ENCODE data around the gene TMEM59. TPM values are rescaled to one million over a fixed set of nuclear protein-coding genes. Genes with fewer than 3 reads are reported as not detected.
"Not testable (repeated sequence)": the region's sequence is repeated elsewhere in the genome, so short reads cannot be mapped to it uniquely, and the experiment has no call there.

TMEM59 gene
- polyA plus RNA-seq, 3 donors = 169 to 925 (median 831) TPM

DNA sequence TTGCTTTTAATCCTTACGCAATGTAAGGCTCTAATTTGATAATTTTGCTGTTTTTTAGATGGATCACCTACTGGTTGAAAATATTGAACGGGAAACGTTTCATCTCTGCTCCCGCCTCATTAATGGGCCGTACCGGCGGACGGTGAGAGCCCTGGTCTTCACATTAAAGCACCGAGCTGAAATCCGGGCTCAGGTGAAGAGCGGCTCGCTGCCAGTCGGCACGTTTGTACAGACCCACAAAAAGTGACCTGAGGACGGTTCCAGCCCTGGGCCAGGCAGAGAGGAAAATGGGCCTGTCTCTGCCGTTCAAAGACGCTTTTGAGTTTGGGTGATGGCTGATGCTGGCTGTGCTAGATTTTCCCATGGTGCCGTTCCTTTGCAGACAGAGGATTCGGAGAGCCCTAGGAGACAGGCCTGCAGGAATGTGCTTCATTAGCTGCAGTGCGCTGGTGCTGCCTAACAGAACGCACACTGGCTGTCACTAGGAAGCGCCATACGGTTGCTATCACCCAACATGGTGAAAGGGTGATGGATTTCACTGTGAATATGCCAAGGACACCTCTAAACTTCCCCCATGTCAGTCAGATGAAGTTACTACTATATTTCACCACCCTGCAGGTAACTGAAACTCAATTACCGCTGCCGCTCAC is 43.3 kb upstream of the TMEM59 start:
- Mint-ChIP-seq H3K27me3 (ENCODE audit: low read depth in 3 of 3) (no peaks in the 10 kb centered on the region), H3K4me1 (peaks cover 37% of the 10 kb centered on the region), H3K9me3 (peaks cover 0 to 5% (median 1%) of the 10 kb centered on the region in 7 donors), H3K27ac (peak overlapping the region; percentile 82 to 92 (median 91)), H3K36me3 (peaks cover 54 to 62% of the 10 kb centered on the region in 2 donors), H3K4me3 (peak overlapping the region; percentile 65 to 88)
- no peaks in the 10 kb centered on the region for H4K20me1 ChIP-seq (ENCODE audit: insufficient read depth, low read length)
- WGBS (ENCODE audit: insufficient coverage) = 24% methylated on average over 20 of the region's 25 CpGs
- no peaks in the 10 kb centered on the region for H3K27me3 ChIP-seq (ENCODE audit: control insufficient read depth in 2 of 2, insufficient read depth in 2 of 2, low read length in 2 of 2)
- peak overlapping the region; percentile 18 to 64 (median 22) for H3K4me3 ChIP-seq (replicated peaks in 1 of 3; ENCODE audit: low read depth in 2 of 3, low read length in 3 of 3)
- intact Hi-C loops (cut with micrococcal nuclease) = no loop called here
- H3K4me1 ChIP-seq (ENCODE audit: control insufficient read depth in 1 of 2, insufficient read depth in 2 of 2, low read length in 2 of 2) = peaks cover 17 to 28% of the 10 kb centered on the region in 2 donors
- TF ChIP-seq, protein P1, sequence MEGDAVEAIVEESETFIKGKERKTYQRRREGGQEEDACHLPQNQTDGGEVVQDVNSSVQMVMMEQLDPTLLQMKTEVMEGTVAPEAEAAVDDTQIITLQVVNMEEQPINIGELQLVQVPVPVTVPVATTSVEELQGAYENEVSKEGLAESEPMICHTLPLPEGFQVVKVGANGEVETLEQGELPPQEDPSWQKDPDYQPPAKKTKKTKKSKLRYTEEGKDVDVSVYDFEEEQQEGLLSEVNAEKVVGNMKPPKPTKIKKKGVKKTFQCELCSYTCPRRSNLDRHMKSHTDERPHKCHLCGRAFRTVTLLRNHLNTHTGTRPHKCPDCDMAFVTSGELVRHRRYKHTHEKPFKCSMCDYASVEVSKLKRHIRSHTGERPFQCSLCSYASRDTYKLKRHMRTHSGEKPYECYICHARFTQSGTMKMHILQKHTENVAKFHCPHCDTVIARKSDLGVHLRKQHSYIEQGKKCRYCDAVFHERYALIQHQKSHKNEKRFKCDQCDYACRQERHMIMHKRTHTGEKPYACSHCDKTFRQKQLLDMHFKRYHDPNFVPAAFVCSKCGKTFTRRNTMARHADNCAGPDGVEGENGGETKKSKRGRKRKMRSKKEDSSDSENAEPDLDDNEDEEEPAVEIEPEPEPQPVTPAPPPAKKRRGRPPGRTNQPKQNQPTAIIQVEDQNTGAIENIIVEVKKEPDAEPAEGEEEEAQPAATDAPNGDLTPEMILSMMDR (IDR thresholded peaks at IDR 0.05) = no peak
- H3K79me2 ChIP-seq (ENCODE audit: insufficient read depth, low read length) = no peaks in the 10 kb centered on the region
- peak overlapping the region; percentile 53 for H3K9ac ChIP-seq (ENCODE audit: insufficient read depth, low read length, poor library complexity, severe bottlenecking)
- DNase-seq = peak in 1 of 3 donors; percentile 2
- H3K4me2 ChIP-seq (replicated peaks; ENCODE audit: extremely low read depth, low read length, poor library complexity, severe bottlenecking) = peak overlapping the region; percentile 70
- H3K9me3 ChIP-seq (replicated peaks in 1 of 2; ENCODE audit: control insufficient read depth in 1 of 2, insufficient read depth in 1 of 2, low read length in 2 of 2) = no peaks in the 10 kb centered on the region
- peak overlapping the region; percentile 90 for H2AFZ ChIP-seq (ENCODE audit: insufficient read depth, low read depth, low read length, poor library complexity, severe bottlenecking)
- H3K27ac ChIP-seq (ENCODE audit: low read depth in 1 of 2, low read length in 2 of 2) = peak overlapping the region; percentile 41 to 83
- peaks cover 0 to 14% of the 10 kb centered on the region in 2 donors for H3K36me3 ChIP-seq (replicated peaks in 1 of 2; ENCODE audit: control insufficient read depth in 1 of 2, insufficient read depth in 2 of 2, low read length in 2 of 2)

DNA sequence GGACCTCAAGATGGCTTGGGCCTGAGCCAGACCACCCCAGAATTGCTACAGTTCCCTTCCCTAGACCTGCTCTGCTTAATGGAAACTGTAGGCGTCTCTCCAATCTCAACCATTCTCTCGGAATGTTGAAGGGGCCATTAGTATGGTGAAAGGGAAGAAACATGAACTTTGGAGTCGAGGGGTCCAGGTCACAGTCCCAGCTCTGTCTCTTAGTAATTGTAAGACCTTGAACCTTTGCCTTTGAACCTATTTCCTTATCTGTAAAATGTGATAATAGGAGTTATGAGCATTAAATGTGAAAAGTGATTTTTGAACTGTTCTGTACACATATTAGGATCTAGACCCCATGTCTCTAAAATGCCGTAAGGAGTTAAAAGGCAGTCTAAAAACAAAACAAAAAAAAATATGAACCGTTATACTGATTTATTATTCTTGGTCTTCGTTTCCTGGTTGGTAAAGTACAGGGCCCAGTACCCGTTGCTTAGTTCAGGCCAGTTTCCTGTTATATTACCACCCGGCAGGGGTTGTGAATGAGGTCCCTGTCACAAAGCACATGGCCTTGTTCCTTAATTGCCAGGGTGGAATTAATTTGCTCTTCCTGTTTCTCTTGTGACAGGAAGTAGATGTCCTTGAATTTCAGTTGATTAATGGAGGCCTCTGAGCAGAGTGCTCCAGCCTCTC is 42.7 kb upstream of the TMEM59 start:
- Mint-ChIP-seq H3K9me3 (peaks cover 0 to 5% (median 1%) of the 10 kb centered on the region in 7 donors), H3K36me3 (peaks cover 48 to 56% of the 10 kb centered on the region in 2 donors), H3K27me3 (ENCODE audit: low read depth in 3 of 3) (no peaks in the 10 kb centered on the region), H3K4me3 (peak overlapping the region; percentile 65 to 88), H3K27ac (peak overlapping the region; percentile 82 to 92 (median 91)), H3K4me1 (peaks cover 37% of the 10 kb centered on the region)
- Histone ChIP-seq H3K4me2 (replicated peaks; ENCODE audit: extremely low read depth, low read length, poor library complexity, severe bottlenecking) (peak overlapping the region; percentile 70), H3K9me3 (replicated peaks in 1 of 2; ENCODE audit: control insufficient read depth in 1 of 2, insufficient read depth in 1 of 2, low read length in 2 of 2) (no peaks in the 10 kb centered on the region), H3K4me1 (ENCODE audit: control insufficient read depth in 1 of 2, insufficient read depth in 2 of 2, low read length in 2 of 2) (peaks cover 17 to 28% of the 10 kb centered on the region in 2 donors), H3K36me3 (replicated peaks in 1 of 2; ENCODE audit: control insufficient read depth in 1 of 2, insufficient read depth in 2 of 2, low read length in 2 of 2) (peaks cover under 1 to 14% of the 10 kb centered on the region in 2 donors), H2AFZ (ENCODE audit: insufficient read depth, low read depth, low read length, poor library complexity, severe bottlenecking) (peak overlapping the region; percentile 90), H4K20me1 (ENCODE audit: insufficient read depth, low read length) (no peaks in the 10 kb centered on the region), H3K27me3 (ENCODE audit: control insufficient read depth in 2 of 2, insufficient read depth in 2 of 2, low read length in 2 of 2) (no peaks in the 10 kb centered on the region), H3K79me2 (ENCODE audit: insufficient read depth, low read length) (no peaks in the 10 kb centered on the region), H3K27ac (ENCODE audit: low read depth in 1 of 2, low read length in 2 of 2) (peak overlapping the region; percentile 41 to 83), H3K4me3 (replicated peaks in 1 of 3; ENCODE audit: low read depth in 2 of 3, low read length in 3 of 3) (peak overlapping the region; percentile 18 to 64 (median 22)), H3K9ac (ENCODE audit: insufficient read depth, low read length, poor library complexity, severe bottlenecking) (peak overlapping the region; percentile 53)
- intact Hi-C loops (cut with micrococcal nuclease) = no loop called here
- TF ChIP-seq, protein P1 (IDR thresholded peaks at IDR 0.05) = no peak
- 0% methylated on average over 3 of the region's 8 CpGs for WGBS (ENCODE audit: insufficient coverage)
- peak; percentile 79 to 90 (median 86) for DNase-seq

DNA sequence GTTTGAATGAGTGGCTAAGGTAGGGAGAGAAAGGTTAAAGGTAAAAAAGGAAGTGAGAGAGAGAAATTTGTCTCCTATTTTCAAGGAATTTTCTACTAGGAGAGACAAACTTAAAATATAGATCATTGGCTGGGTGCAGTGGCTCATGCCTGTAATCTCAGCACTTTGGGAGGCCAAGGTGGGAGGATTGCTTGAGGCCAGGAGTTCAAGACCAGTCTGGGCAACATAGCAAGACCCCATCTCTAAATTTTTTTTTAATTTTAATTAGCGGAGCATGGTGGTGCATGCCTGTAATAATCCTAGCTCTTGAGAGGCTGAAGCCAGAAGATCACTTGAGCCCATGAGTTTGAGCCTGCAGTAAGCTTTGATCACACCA is 41.7 kb upstream of the TMEM59 start:
- intact Hi-C loops (cut with micrococcal nuclease); H3K9ac ChIP-seq (ENCODE audit: insufficient read depth, low read length, poor library complexity, severe bottlenecking); H3K27me3 Mint-ChIP-seq (ENCODE audit: low read depth in 3 of 3); H3K27ac ChIP-seq (ENCODE audit: low read depth in 1 of 2, low read length in 2 of 2); H3K9me3 ChIP-seq (replicated peaks in 1 of 2; ENCODE audit: control insufficient read depth in 1 of 2, insufficient read depth in 1 of 2, low read length in 2 of 2); H3K4me2 ChIP-seq (replicated peaks; ENCODE audit: extremely low read depth, low read length, poor library complexity, severe bottlenecking); H4K20me1 ChIP-seq (ENCODE audit: insufficient read depth, low read length); H3K9me3 Mint-ChIP-seq; H3K27me3 ChIP-seq (ENCODE audit: control insufficient read depth in 2 of 2, insufficient read depth in 2 of 2, low read length in 2 of 2); H3K79me2 ChIP-seq (ENCODE audit: insufficient read depth, low read length); DNase-seq; H3K4me3 Mint-ChIP-seq; H3K4me3 ChIP-seq (replicated peaks in 1 of 3; ENCODE audit: low read depth in 2 of 3, low read length in 3 of 3); H2AFZ ChIP-seq (ENCODE audit: insufficient read depth, low read depth, low read length, poor library complexity, severe bottlenecking): not testable (repeated sequence)
- WGBS (ENCODE audit: insufficient coverage) = no CpG with 5 or more reads among the region's 1 CpG
- peak overlapping the region in 3 of 7 donors; percentile 32 to 91 (median 55) for H3K27ac Mint-ChIP-seq
- peaks cover 37% of the 10 kb centered on the region for H3K4me1 Mint-ChIP-seq
- H3K4me1 ChIP-seq (ENCODE audit: control insufficient read depth in 1 of 2, insufficient read depth in 2 of 2, low read length in 2 of 2) = peaks cover 17 to 28% of the 10 kb centered on the region in 2 donors
- peaks cover 4 to 19% of the 10 kb centered on the region in 2 donors for H3K36me3 ChIP-seq (replicated peaks in 1 of 2; ENCODE audit: control insufficient read depth in 1 of 2, insufficient read depth in 2 of 2, low read length in 2 of 2)
- H3K36me3 Mint-ChIP-seq = peaks cover 43 to 51% of the 10 kb centered on the region in 2 donors

Data from CD14-positive monocyte (primary cell).